Psoas muscle (tissue), 8 donors: ENCODE data around the gene FDXR. TPM values are rescaled to one million over a fixed set of nuclear protein-coding genes. Genes with fewer than 3 reads are reported as not detected.

Source experiments
- ATAC-seq, 4 donors: fragments of 200-7000 bp; cut with Tn5 transposase; one replicate each; pipeline ENCODE4 v1.9.1; 2020; ENCODE audit warnings: moderate library complexity in 3 of 4, mild to moderate bottlenecking in 2 of 4
- DNase-seq, 2 donors: peaks; one replicate each; pipeline ENCODE4 v3.0.0-alpha.2; 2020
- H3K27ac ChIP-seq: fragments of 200-600 bp; one replicate; pipeline ENCODE4 v1.8.0; 2022
- H3K27me3 ChIP-seq, 3 donors: fragments of 200-600 bp in 1 of 3; one replicate each; pipeline versions ENCODE4 v1.6.1 to v1.8.0; 2013 to 2022; ENCODE audit warnings: low read length in 2 of 3, mild to moderate bottlenecking in 2 of 3, moderate library complexity in 1 of 3; ENCODE audit not compliant: insufficient read depth in 3 of 3
- H3K36me3 ChIP-seq, 2 donors: fragments of 200-600 bp in 1 of 2; one replicate each; pipeline versions ENCODE4 v1.6.1 to v1.8.0; 2013 to 2022; ENCODE audit warnings: low read depth in 1 of 2, mild to moderate bottlenecking in 1 of 2, moderate library complexity in 1 of 2; ENCODE audit not compliant: insufficient read depth in 1 of 2
- H3K4me1 ChIP-seq: fragments of 200-600 bp; one replicate; pipeline ENCODE4 v1.8.0; 2022
- H3K4me3 ChIP-seq: fragments of 200-600 bp; one replicate; pipeline ENCODE4 v1.8.0; 2022; ENCODE audit warnings: mild to moderate bottlenecking
- H3K9me3 ChIP-seq: fragments of 200-600 bp; one replicate; pipeline ENCODE4 v1.8.0; 2022
- WGBS, 3 donors: extraction: QIAGEN DNeasy Blood & Tissue Kit; methylation state at CpG; one replicate each; pipeline versions ENCODE4 v1.1.6 to v1.1.7; 2013; 5-methylcytosine and 5-hydroxymethylcytosine counted together
- intact Hi-C, 2 donors: fragments of 100-400 bp; cut with DNase I; formaldehyde crosslinking; loops; one replicate each; pipeline versions ENCODE4 v1.11.0 to v1.14.2; 2022
- polyA plus RNA-seq, 3 donors: library from polyadenylated mRNA; stranded (reverse); fragments of 200-250 nt; gene quantifications; one replicate each; pipeline ENCODE4 v1.2.3, GENCODE V29; 2013
- total RNA-seq, 4 donors: library from RNA; stranded (reverse); fragmentation: NEBNext Ultra II Directional in 2 of 4; extraction: Animal tissue kit (Norgen Biotek cat#: 25700) in 2 of 4; gene quantifications; one replicate each; pipeline versions ENCODE4 v1.2.1 to v1.2.4, GENCODE V29; 2021 to 2023
- TF ChIP-seq, protein P1 (sequence below): fragments of 200-600 bp; IDR thresholded peaks from one replicate; pipeline ENCODE4 v1.8.0; 2022; ENCODE audit warnings: antibody characterized with exemption
- donor health status: healthy with polysubstance abuse.
- donor health status: DM: no; HTN: no; CAD: no; lungs with moderate emphysema.
- donor health status: Bipolar disorder and iron deficiency.
- donor health status: healthy.
- donor health status: DM: yes; HTN: yes; CAD: no.
- donor health status: DM: no; HTN: no; CAD: no.
- donor health status: DM: no; HTN: no; CAD: no.
- donor health status: DM: yes; HTN: yes; CAD: no.

Gene FDXR
- total and polyA plus RNA-seq, 7 donors, result 3.0 to 7.9 (median 3.7) TPM

DNA sequence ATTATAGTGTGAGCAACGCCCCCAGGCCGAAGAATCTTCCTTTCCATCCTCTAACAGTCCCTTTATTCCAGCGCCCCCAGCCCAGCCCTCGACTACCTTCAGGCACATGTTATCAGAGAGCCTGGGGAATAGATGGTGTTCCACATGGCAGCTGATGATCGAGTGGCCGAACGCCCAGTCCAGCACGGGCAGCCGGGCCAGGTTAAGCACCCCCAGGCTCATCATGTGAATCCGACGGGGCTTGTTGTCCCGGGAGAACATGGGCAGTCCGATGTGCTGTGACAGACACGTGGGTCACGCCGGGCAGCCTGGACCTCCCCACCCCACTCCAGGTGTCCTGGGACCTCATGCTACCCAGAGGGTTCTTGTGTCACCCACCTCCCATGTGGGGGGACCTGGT is 6.5 kb upstream of the FDXR start:
- Histone ChIP-seq H3K9me3 (no peaks in the 10 kb centered on the region), H3K27ac (no peak overlapping the region), H3K4me1 (peaks cover under 1% of the 10 kb centered on the region), H3K4me3 (no peak overlapping the region), H3K27me3 (peaks cover 0 to 11% (median 4%) of the 10 kb centered on the region in 3 donors), H3K36me3 (no peaks in the 10 kb centered on the region)
- TF ChIP-seq, protein P1, sequence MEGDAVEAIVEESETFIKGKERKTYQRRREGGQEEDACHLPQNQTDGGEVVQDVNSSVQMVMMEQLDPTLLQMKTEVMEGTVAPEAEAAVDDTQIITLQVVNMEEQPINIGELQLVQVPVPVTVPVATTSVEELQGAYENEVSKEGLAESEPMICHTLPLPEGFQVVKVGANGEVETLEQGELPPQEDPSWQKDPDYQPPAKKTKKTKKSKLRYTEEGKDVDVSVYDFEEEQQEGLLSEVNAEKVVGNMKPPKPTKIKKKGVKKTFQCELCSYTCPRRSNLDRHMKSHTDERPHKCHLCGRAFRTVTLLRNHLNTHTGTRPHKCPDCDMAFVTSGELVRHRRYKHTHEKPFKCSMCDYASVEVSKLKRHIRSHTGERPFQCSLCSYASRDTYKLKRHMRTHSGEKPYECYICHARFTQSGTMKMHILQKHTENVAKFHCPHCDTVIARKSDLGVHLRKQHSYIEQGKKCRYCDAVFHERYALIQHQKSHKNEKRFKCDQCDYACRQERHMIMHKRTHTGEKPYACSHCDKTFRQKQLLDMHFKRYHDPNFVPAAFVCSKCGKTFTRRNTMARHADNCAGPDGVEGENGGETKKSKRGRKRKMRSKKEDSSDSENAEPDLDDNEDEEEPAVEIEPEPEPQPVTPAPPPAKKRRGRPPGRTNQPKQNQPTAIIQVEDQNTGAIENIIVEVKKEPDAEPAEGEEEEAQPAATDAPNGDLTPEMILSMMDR, result no peak
- DNase-seq, result no peak
- no peak for ATAC-seq
- WGBS, 3 donors, result 78 to 79% (median 78%) methylated on average over 16 of the region's 16 CpGs
- intact Hi-C loops, result no loop called here

DNA sequence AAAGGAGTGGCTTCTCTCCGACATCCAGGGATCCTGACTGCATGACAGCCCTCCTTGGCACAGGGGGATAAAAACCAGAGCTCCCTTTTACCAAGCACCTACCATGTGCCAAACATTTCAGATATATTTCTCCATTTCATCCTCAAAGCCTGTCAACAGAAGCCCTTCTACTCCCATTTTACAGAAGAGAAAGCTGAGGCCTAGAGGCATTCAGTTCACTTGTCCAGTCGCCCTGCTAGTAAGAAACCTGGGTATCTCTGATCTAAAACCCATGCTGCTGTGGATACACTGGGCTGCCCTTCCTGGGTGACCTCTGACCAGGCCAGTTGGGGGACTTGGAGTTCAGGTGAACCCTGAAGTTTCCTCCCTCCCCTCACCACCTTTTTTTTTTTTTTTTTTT is 5.9 kb upstream of the FDXR start:
- H3K27me3 ChIP-seq, result peaks cover 0 to 5% (median 4%) of the 10 kb centered on the region in 3 donors
- no peak overlapping the region for H3K27ac ChIP-seq
- 68 to 81% (median 72%) methylated on average over 2 of the region's 2 CpGs for WGBS, 3 donors
- ATAC-seq (no peak), DNase-seq (no peak)
- H3K36me3 ChIP-seq, result no peaks in the 10 kb centered on the region
- H3K4me3 ChIP-seq, result no peak overlapping the region
- TF ChIP-seq, protein P1, result no peak
- H3K9me3 ChIP-seq, result no peaks in the 10 kb centered on the region
- intact Hi-C loops, result no loop called here
- H3K4me1 ChIP-seq, result peaks cover 7% of the 10 kb centered on the region

DNA sequence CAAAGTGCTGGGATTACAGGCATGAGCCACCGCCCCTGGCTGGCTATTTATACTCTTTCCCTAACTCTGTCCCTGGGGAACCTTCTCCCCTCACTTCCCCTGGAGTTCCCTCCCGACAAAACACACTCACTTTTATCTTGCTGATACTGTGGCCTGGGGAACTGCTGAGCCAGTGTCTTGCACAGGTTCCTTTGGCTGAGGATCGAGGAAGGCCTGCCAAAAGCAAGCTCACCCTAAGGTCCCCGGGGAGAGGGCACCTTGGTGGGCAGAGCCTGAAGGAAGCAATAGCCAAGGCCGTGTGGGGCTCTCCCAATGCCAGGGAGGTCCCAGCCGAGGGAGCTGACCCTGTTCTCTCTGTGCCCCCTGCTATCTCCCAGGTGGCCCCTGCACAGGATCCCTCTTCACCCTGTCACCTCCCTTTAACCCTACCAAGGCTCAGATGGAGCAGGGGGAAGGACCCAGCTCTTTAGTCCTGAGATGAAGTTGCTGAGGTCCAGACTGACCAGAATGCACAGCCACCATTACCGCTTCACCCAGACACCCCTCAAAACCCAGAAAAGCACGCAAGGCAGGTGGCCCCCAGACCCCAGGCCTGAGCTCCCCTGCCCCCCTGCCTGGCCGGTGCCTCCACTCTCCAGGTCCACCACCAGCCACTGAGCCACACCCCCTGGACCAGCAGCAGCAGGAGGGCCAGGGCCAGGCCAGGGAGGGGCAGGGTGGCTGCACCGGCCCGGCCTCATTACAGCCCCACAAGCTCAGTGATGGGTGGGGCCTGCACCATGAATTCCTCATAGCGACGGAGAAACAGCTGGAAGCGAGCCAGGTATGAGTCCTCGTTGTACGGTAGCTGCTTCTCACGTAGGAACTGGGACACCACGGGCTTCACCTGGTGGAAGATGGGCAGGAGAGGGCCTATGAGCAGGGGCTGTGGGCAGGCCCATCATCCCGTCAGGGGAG is 5.1 kb upstream of the FDXR start:
- no peak overlapping the region for H3K27ac ChIP-seq
- intact Hi-C loops, result no loop called here
- TF ChIP-seq, protein P1, result no peak
- WGBS, 3 donors, result 33 to 39% (median 34%) methylated on average over 18 to 19 of the region's 19 CpGs
- ATAC-seq (no peak), DNase-seq (no peak)
- H3K9me3 ChIP-seq, result no peaks in the 10 kb centered on the region
- no peak overlapping the region for H3K4me3 ChIP-seq
- no peaks in the 10 kb centered on the region for H3K36me3 ChIP-seq
- peaks cover 7% of the 10 kb centered on the region for H3K4me1 ChIP-seq
- peaks cover 0 to 5% (median 4%) of the 10 kb centered on the region in 3 donors for H3K27me3 ChIP-seq

DNA sequence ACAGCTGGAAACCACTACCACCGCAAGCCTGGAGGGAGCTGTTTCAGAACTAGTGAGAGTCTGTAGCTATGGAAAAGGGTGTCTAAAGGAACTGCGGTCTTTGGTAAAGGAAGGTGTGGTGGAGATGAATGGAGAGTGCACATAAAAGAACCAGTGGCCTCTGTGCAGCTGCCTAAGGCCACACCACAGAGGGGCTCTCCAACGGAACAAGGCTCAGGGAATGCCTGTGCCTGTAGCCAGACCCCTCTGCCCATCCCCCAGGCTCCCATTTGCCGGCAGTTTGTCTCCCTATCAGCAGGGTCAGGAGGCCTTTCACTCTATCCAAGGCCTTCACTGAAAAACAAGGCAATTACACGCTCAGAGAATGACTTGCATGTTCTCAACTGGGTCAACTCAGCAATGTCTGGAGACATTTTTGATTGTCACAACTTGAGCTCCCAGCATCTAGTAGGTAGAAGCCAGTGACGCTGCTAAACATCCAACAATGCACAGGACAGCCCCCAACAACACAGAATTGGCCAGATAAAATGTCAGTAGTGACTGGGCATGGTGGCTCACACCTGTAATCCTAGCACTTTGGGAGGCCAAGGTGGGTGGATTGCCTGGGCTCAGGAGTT is 3.3 kb upstream of the FDXR start:
- ATAC-seq, result no peak
- intact Hi-C loops, result no loop called here
- Histone ChIP-seq H3K4me3 (no peak overlapping the region), H3K4me1 (peaks cover 7% of the 10 kb centered on the region), H3K27me3 (peaks cover 0 to 4% (median 0%) of the 10 kb centered on the region in 3 donors), H3K36me3 (no peaks in the 10 kb centered on the region), H3K27ac (no peak overlapping the region), H3K9me3 (no peaks in the 10 kb centered on the region)
- no peak for DNase-seq
- TF ChIP-seq, protein P1, result no peak
- 37 to 47% (median 44%) methylated on average over 6 of the region's 6 CpGs for WGBS, 3 donors
